IMR-90 (cell line): ENCODE data around the gene ATF6B. TPM values are rescaled to one million over a fixed set of nuclear protein-coding genes. Genes with fewer than 3 reads are reported as not detected.

ENCODE experiments used
- ATAC-seq: fragments of 200-7000 bp; cut with Tn5 transposase; 2 replicates; pipeline ENCODE4 v1.9.1; 2020; ENCODE audit warnings: low read depth, mild to moderate bottlenecking, moderate library complexity
- BruUV-seq: library from RNA; stranded (reverse); fragments of 400-500 nt; replicated peaks from 2 replicates; lab custom pipeline; 2021; lab: Mats Ljungman, UMichigan
- CTCF ChIA-PET: fragments of 300-600 bp; formaldehyde crosslinking; extraction: SDS; loops from one replicate; lab custom pipeline; 2021; ENCODE audit warnings: antibody characterized with exemption; lab: Yijun Ruan, JAX
- POLR2A ChIA-PET: fragments of 300-600 bp; sonication (Branson Sonifier 250); formaldehyde crosslinking; loops from one replicate; lab custom pipeline; 2022; ENCODE audit warnings: antibody characterized with exemption; ENCODE audit not compliant: unreplicated experiment; lab: Charles Lee
- DNase-seq: peaks from one replicate; pipeline ENCODE4 v3.0.0; 2013
- H2AFZ ChIP-seq: replicated peaks from 2 replicates; pipeline ENCODE3; 2013; ENCODE audit warnings: low read length, mild to moderate bottlenecking; ENCODE audit not compliant: poor library complexity
- H2AK5ac ChIP-seq: 2 replicates; pipeline ENCODE4 v1.6.1; 2013; ENCODE audit warnings: low read depth, low read length, inconsistent platforms
- H2AK9ac ChIP-seq: replicated peaks from 2 replicates; pipeline ENCODE3; 2013; ENCODE audit warnings: mild to moderate bottlenecking, low read depth, low read length, moderate library complexity; ENCODE audit not compliant: poor library complexity
- H2BK120ac ChIP-seq: 2 replicates; pipeline ENCODE4 v1.6.1; 2013; ENCODE audit warnings: low read depth, low read length, inconsistent platforms
- H2BK15ac ChIP-seq: 3 replicates; pipeline ENCODE4 v1.6.1; 2013; ENCODE audit warnings: low read depth, low read length, inconsistent platforms
- H2BK20ac ChIP-seq: 2 replicates; pipeline ENCODE4 v1.6.1; 2013; ENCODE audit warnings: low read depth, mild to moderate bottlenecking, inconsistent platforms, low read length, moderate library complexity
- H2BK5ac ChIP-seq: 2 replicates; pipeline ENCODE4 v1.6.1; 2013; ENCODE audit warnings: mild to moderate bottlenecking, low read depth, low read length, inconsistent platforms; ENCODE audit not compliant: poor library complexity, severe bottlenecking
- H3K14ac ChIP-seq: replicated peaks from 2 replicates; pipeline ENCODE4 v1.6.1; 2013; ENCODE audit warnings: low read depth, low read length, inconsistent platforms
- H3K18ac ChIP-seq: 2 replicates; pipeline ENCODE4 v1.6.1; 2013; ENCODE audit warnings: low read depth, low read length, control low read depth
- H3K23ac ChIP-seq: 2 replicates; pipeline ENCODE4 v1.6.1; 2013; ENCODE audit warnings: low read depth, low read length, inconsistent platforms
- H3K27ac ChIP-seq: 2 replicates; pipeline ENCODE4 v1.5.1; 2013; ENCODE audit warnings: mild to moderate bottlenecking, control low read depth, low read length; ENCODE audit not compliant: insufficient read depth
- H3K27me3 ChIP-seq: 2 replicates; pipeline ENCODE4 v1.6.1; 2013; ENCODE audit warnings: low read length; ENCODE audit not compliant: control insufficient read depth, insufficient read depth
- H3K36me3 ChIP-seq: 2 replicates; pipeline ENCODE4 v1.6.1; 2013; ENCODE audit warnings: low read length, mixed read lengths; ENCODE audit not compliant: control insufficient read depth, insufficient read depth
- H3K4ac ChIP-seq: 2 replicates; pipeline ENCODE4 v1.6.1; 2013; ENCODE audit warnings: low read depth, low read length, inconsistent platforms
- H3K4me1 ChIP-seq: 2 replicates; pipeline ENCODE4 v1.6.1; 2013; ENCODE audit warnings: low read length, mixed read lengths; ENCODE audit not compliant: control insufficient read depth, insufficient read depth
- H3K4me2 ChIP-seq: 2 replicates; pipeline ENCODE4 v1.6.1; 2013; ENCODE audit warnings: low read depth, mild to moderate bottlenecking, control low read depth, low read length, moderate library complexity
- H3K4me3 ChIP-seq: 2 replicates; pipeline ENCODE4 v1.5.1; 2013; ENCODE audit warnings: low read depth, mild to moderate bottlenecking, control low read depth, low read length, moderate library complexity; ENCODE audit not compliant: insufficient read depth
- H3K56ac ChIP-seq: 2 replicates; pipeline ENCODE4 v1.6.1; 2013; ENCODE audit warnings: low read length, inconsistent platforms; ENCODE audit not compliant: insufficient read depth; ENCODE audit errors: extremely low read depth
- H3K79me1 ChIP-seq, 2 experiments: 2 replicates each; pipeline ENCODE4 v1.6.1; 2013; ENCODE audit warnings: low read length in 2 of 2, inconsistent platforms in 1 of 2, low read depth in 1 of 2
- H3K9ac ChIP-seq: 2 replicates; pipeline ENCODE4 v1.6.1; 2013; ENCODE audit warnings: low read depth, low read length, control low read depth
- H3K9me1 ChIP-seq: 2 replicates; pipeline ENCODE4 v1.6.1; 2013; ENCODE audit warnings: low read length, inconsistent platforms; ENCODE audit not compliant: insufficient read depth
- H3K9me3 ChIP-seq: 2 replicates; pipeline ENCODE4 v1.6.1; 2013; ENCODE audit warnings: low read length; ENCODE audit not compliant: control insufficient read depth, insufficient read depth
- H4K20me1 ChIP-seq: 2 replicates; pipeline ENCODE4 v1.6.1; 2013; ENCODE audit warnings: low read length, inconsistent platforms; ENCODE audit not compliant: insufficient read depth
- H4K5ac ChIP-seq: 2 replicates; pipeline ENCODE4 v1.6.1; 2013; ENCODE audit warnings: mild to moderate bottlenecking, low read depth, low read length, control low read depth
- H4K8ac ChIP-seq, 2 experiments: 2 replicates each; pipeline ENCODE4 v1.6.1; 2013; ENCODE audit warnings: low read depth in 2 of 2, low read length in 2 of 2, control low read depth in 1 of 2, inconsistent platforms in 1 of 2
- H4K91ac ChIP-seq: 2 replicates; pipeline ENCODE4 v1.6.1; 2013; ENCODE audit warnings: low read depth, low read length, inconsistent platforms; ENCODE audit not compliant: insufficient read depth
- BHLHE40 ChIP-seq: fragments of 150-350 bp; IDR thresholded peaks from 2 replicates; pipeline ENCODE4 v1.6.1; 2016; ENCODE audit warnings: mild to moderate bottlenecking, low read depth, low read length
- CEBPB ChIP-seq: IDR thresholded peaks from 2 replicates; pipeline ENCODE4 v1.6.1; 2012; ENCODE audit warnings: low read depth, low read length, improper control_type of control experiment
- CHD1 ChIP-seq: IDR thresholded peaks from 2 replicates; pipeline ENCODE4 v1.6.1; 2012; ENCODE audit warnings: low read depth, low read length, improper control_type of control experiment
- FOS ChIP-seq: fragments of 150-350 bp; IDR thresholded peaks from 2 replicates; pipeline ENCODE4 v1.6.1; 2016; ENCODE audit warnings: low read depth, low read length
- MAFK ChIP-seq: IDR thresholded peaks from 2 replicates; pipeline ENCODE4 v1.6.1; 2012; ENCODE audit warnings: low read depth, low read length, improper control_type of control experiment
- MAZ ChIP-seq: IDR thresholded peaks from 2 replicates; pipeline ENCODE4 v1.6.1; 2012; ENCODE audit warnings: low read depth, mild to moderate bottlenecking, low read length, improper control_type of control experiment, moderate library complexity, borderline replicate concordance
- MXI1 ChIP-seq: IDR thresholded peaks from 2 replicates; pipeline ENCODE4 v1.6.1; 2012; ENCODE audit warnings: low read depth, mild to moderate bottlenecking, low read length, moderate library complexity, borderline replicate concordance
- NFE2L2 ChIP-seq: fragments of 150-350 bp; IDR thresholded peaks from 2 replicates; pipeline ENCODE4 v1.6.1; 2016; ENCODE audit warnings: low read depth, mild to moderate bottlenecking, low read length
- POLR2A ChIP-seq: IDR thresholded peaks from 2 replicates; pipeline ENCODE4 v1.6.1; 2012; ENCODE audit warnings: mild to moderate bottlenecking, low read depth, low read length
- RAD21 ChIP-seq: IDR thresholded peaks from 2 replicates; pipeline ENCODE4 v1.6.1; 2012; ENCODE audit warnings: low read length, improper control_type of control experiment
- RCOR1 ChIP-seq: IDR thresholded peaks from 2 replicates; pipeline ENCODE4 v1.6.1; 2012; ENCODE audit warnings: mild to moderate bottlenecking, low read length, improper control_type of control experiment; ENCODE audit not compliant: insufficient replicate concordance
- RFX5 ChIP-seq: IDR thresholded peaks from 2 replicates; pipeline ENCODE4 v1.8.0; 2012; ENCODE audit warnings: low read depth, mild to moderate bottlenecking, low read length, moderate library complexity
- SMC3 ChIP-seq: fragments of 150-350 bp; IDR thresholded peaks from 2 replicates; pipeline ENCODE4 v1.6.1; 2016; ENCODE audit warnings: low read depth, mild to moderate bottlenecking, antibody characterized with exemption, low read length, moderate library complexity
- WGBS, 2 experiments: methylation state at CpG; one replicate each; pipeline versions ENCODE4 v1.1.5 to v1.1.7; 2013; ENCODE audit warnings: missing lambda C conversion rate in 2 of 2; ENCODE audit not compliant: insufficient read length in 1 of 2; ENCODE audit errors: extremely low coverage in 2 of 2; 5-methylcytosine and 5-hydroxymethylcytosine counted together
- dilution Hi-C: fragments of 300-500 bp; cut with HindIII; formaldehyde crosslinking; loops from one replicate; pipeline ENCODE4 v1.14.3; 2018; ENCODE audit warnings: low sequenced_read_pairs; ENCODE audit not compliant: unreplicated experiment
- in situ Hi-C: fragments of 300-500 bp; cut with MboI; formaldehyde crosslinking; loops from 3 replicates; pipeline ENCODE4 v1.14.3; 2019; ENCODE audit warnings: low sequenced_read_pairs, inconsistent platforms, mixed read lengths
- intact Hi-C: fragments of 100-400 bp; cut with micrococcal nuclease; formaldehyde crosslinking; loops from 2 replicates; pipeline ENCODE4 v1.10.0; 2022
- polyA plus RNA-seq, 3 experiments: library from polyadenylated mRNA; depleted of rRNA; stranded (reverse); fragments of >200 nt; gene quantifications; 2 replicates each; pipeline ENCODE4 v1.2.3, GENCODE V29; 2012; ENCODE audit warnings: low replicate concordance in 1 of 3
- total RNA-seq: library from RNA; depleted of rRNA; stranded (reverse); fragments of >200 nt; gene quantifications from 2 replicates; pipeline ENCODE4 v1.2.3, GENCODE V29; 2012
- TF ChIP-seq, protein P1 (sequence below): conservative IDR thresholded peaks from 2 replicates; pipeline ENCODE4 v1.5.1; 2012; ENCODE audit warnings: mild to moderate bottlenecking, low read depth, low read length, improper control_type of control experiment
- TF ChIP-seq, protein P2 (sequence below): fragments of 150-350 bp; IDR thresholded peaks from 2 replicates; pipeline ENCODE4 v1.6.1; 2016; ENCODE audit warnings: low read depth, mild to moderate bottlenecking, low read length, moderate library complexity, borderline replicate concordance
- TF ChIP-seq, protein P3 (sequence below): fragments of 150-350 bp; IDR thresholded peaks from 2 replicates; pipeline ENCODE4 v1.6.1; 2017; ENCODE audit warnings: mild to moderate bottlenecking, antibody characterized with exemption, low read length, low read depth

ATF6B gene
- total and polyA plus RNA-seq, 2 of the 4 experiments (the other 2 are of a cell fraction), result 7.9 to 69.6 TPM

DNA sequence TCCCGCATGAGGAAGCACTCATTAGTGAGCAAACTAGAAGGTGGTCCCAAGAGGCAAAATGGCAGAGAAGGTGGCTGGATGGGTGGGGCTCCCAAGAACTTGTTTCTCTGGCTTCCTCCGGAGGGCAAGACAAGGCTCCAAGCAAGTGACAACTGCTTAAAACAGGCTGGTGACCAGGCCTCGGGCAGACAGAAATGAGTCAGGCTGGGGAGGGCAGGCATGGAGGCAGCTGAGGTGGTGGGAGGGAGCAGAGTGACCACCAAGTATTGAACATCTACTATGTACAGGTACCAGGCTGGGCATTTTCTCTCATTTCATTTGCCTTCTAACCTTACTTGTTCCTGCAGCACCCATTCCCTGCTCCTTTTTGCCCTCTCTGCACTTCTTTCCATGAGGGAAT is 52.3 kb downstream of the ATF6B start:
- H2BK5ac ChIP-seq, result no peak overlapping the region
- H3K18ac ChIP-seq, result no peak overlapping the region
- H3K4me2 ChIP-seq, result no peak overlapping the region
- peaks cover 20% of the 10 kb centered on the region for H3K4me1 ChIP-seq
- 0 out of 2 replicates have a peak overlapping the region, but pooled peaks have one; percentile 10 for H3K4ac ChIP-seq
- no peak overlapping the region for H4K5ac ChIP-seq
- H4K8ac ChIP-seq, result no peak overlapping the region
- intact Hi-C loops, result no loop called here
- H4K20me1 ChIP-seq, result peaks cover 3% of the 10 kb centered on the region; the same call in 1 of the 2 replicates
- peaks cover 16% of the 10 kb centered on the region for H3K9me1 ChIP-seq
- no peak overlapping the region for H2AFZ ChIP-seq
- H2BK20ac ChIP-seq, result no peak overlapping the region
- no peaks in the 10 kb centered on the region for H3K36me3 ChIP-seq
- peaks cover 5% of the 10 kb centered on the region for H3K27me3 ChIP-seq
- in situ Hi-C loops, result no loop called here
- ATAC-seq (no peak), DNase-seq (no peak)
- H2AK5ac ChIP-seq, result peak overlapping the region; percentile 42; the same call in 1 of the 2 replicates
- H3K27ac ChIP-seq, result no peak overlapping the region
- H2BK15ac ChIP-seq, result no peak overlapping the region
- TF ChIP-seq, protein P1, sequence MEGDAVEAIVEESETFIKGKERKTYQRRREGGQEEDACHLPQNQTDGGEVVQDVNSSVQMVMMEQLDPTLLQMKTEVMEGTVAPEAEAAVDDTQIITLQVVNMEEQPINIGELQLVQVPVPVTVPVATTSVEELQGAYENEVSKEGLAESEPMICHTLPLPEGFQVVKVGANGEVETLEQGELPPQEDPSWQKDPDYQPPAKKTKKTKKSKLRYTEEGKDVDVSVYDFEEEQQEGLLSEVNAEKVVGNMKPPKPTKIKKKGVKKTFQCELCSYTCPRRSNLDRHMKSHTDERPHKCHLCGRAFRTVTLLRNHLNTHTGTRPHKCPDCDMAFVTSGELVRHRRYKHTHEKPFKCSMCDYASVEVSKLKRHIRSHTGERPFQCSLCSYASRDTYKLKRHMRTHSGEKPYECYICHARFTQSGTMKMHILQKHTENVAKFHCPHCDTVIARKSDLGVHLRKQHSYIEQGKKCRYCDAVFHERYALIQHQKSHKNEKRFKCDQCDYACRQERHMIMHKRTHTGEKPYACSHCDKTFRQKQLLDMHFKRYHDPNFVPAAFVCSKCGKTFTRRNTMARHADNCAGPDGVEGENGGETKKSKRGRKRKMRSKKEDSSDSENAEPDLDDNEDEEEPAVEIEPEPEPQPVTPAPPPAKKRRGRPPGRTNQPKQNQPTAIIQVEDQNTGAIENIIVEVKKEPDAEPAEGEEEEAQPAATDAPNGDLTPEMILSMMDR, result no peak
- no peak for TF ChIP-seq RFX5
- no peak for TF ChIP-seq MAFK
- TF ChIP-seq RCOR1, result no peak
- TF ChIP-seq POLR2A, result no peak
- TF ChIP-seq CHD1, result no peak
- TF ChIP-seq MAZ, result no peak
- TF ChIP-seq RAD21, result no peak
- no peak for TF ChIP-seq NFE2L2
- TF ChIP-seq MXI1, result no peak
- no peak for TF ChIP-seq SMC3
- TF ChIP-seq CEBPB, result no peak
- TF ChIP-seq BHLHE40, result no peak
- TF ChIP-seq, protein P2, sequence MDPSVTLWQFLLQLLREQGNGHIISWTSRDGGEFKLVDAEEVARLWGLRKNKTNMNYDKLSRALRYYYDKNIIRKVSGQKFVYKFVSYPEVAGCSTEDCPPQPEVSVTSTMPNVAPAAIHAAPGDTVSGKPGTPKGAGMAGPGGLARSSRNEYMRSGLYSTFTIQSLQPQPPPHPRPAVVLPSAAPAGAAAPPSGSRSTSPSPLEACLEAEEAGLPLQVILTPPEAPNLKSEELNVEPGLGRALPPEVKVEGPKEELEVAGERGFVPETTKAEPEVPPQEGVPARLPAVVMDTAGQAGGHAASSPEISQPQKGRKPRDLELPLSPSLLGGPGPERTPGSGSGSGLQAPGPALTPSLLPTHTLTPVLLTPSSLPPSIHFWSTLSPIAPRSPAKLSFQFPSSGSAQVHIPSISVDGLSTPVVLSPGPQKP, result no peak
- no peak for TF ChIP-seq FOS
- TF ChIP-seq, protein P3, sequence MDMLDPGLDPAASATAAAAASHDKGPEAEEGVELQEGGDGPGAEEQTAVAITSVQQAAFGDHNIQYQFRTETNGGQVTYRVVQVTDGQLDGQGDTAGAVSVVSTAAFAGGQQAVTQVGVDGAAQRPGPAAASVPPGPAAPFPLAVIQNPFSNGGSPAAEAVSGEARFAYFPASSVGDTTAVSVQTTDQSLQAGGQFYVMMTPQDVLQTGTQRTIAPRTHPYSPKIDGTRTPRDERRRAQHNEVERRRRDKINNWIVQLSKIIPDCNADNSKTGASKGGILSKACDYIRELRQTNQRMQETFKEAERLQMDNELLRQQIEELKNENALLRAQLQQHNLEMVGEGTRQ, result no peak
- H3K23ac ChIP-seq, result no peak overlapping the region
- no peak overlapping the region; the same call in 1 of the 2 replicates for H3K14ac ChIP-seq
- no peak overlapping the region for H2AK9ac ChIP-seq
- H4K91ac ChIP-seq, result no peak overlapping the region
- H3K9ac ChIP-seq, result no peak overlapping the region
- H3K4me3 ChIP-seq, result no peak overlapping the region
- H3K79me1 ChIP-seq, result no peaks in the 10 kb centered on the region
- no peaks in the 10 kb centered on the region for H3K9me3 ChIP-seq
- dilution Hi-C loops, result no loop called here
- 80% methylated on average over 2 of the region's 3 CpGs; no CpG with 5 or more reads in 1 of the 2 experiments for WGBS, 2 experiments
- POLR2A ChIA-PET, result interaction anchor here (0.8 kb wide), 1 partner anchor 52 kb away, joined by 3 read pairs; the partner anchor contains the start of gene ATF6B
- no peak overlapping the region for H2BK120ac ChIP-seq
- CTCF ChIA-PET, result interaction anchor here (0.5 kb wide), 1 partner anchor 61 kb away, joined by 3 read pairs; no protein-coding TSS in a partner anchor
- BruUV-seq, result no TSS peak
- no peak overlapping the region for H3K56ac ChIP-seq
